HG03460 (cell line): ENCODE measurements around the gene APOL5.
"Not testable (repeated sequence)": the region's sequence is repeated elsewhere in the genome, so short reads cannot be mapped to it uniquely, and the experiment has no call there.

Experiments used
- ATAC-seq: cut with Tn5 transposase; IDR thresholded peaks from one replicate; pipeline ENCODE4 v1.9.1; 2021; ENCODE audit not compliant: unreplicated experiment

APOL5 gene, protein sequence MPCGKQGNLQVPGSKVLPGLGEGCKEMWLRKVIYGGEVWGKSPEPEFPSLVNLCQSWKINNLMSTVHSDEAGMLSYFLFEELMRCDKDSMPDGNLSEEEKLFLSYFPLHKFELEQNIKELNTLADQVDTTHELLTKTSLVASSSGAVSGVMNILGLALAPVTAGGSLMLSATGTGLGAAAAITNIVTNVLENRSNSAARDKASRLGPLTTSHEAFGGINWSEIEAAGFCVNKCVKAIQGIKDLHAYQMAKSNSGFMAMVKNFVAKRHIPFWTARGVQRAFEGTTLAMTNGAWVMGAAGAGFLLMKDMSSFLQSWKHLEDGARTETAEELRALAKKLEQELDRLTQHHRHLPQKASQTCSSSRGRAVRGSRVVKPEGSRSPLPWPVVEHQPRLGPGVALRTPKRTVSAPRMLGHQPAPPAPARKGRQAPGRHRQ

DNA sequence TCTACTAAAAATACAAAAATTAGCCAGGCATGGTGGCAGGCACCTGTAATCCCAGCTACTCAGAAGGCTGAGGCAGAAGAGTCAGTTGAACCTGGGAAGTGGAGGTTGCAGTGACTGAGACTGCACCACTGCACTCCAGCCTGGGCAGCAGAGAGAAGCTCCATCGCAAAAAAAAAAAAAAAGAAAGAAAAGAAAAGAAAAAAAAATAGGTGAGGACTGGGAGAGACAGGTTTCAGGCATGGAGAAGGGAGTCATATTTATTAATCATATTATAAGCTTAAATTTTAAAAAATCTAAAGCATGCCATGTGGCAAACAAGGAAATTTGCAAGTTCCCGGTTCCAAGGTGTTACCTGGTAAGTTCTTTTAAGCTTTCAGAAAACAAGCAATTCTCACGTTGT lies at the start of gene APOL5:
APOL5 (plus strand) TSS at position 301 of the 400 bp plus-strand sequence; CDS start at position 301, 0 bp downstream.
- ATAC-seq: no peak

DNA sequence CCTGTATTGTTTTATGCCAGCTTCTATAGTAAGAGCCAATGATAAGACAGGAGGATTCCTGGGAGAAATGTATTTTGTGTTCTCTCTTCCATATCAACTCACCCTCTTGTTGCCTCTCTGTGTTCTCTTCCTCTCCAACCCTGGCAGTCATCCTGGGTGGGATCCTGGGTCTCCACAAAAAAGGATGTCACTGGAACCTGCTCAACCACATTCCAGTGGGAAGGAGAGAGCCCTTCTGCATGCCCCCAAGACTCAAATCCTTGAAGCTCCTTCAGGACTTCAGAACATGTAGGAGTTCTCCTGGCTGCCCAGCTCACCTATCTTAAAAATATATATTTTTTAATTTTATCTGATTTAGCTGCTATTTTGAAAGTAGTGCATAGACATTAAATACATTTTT lies 43.3 kb upstream of the APOL5 start:
- ATAC-seq: no peak

GRCh38 chr22:35676065-35676464 lies 41.6 kb upstream of the APOL5 start:
- ATAC-seq: not testable (repeated sequence)

DNA sequence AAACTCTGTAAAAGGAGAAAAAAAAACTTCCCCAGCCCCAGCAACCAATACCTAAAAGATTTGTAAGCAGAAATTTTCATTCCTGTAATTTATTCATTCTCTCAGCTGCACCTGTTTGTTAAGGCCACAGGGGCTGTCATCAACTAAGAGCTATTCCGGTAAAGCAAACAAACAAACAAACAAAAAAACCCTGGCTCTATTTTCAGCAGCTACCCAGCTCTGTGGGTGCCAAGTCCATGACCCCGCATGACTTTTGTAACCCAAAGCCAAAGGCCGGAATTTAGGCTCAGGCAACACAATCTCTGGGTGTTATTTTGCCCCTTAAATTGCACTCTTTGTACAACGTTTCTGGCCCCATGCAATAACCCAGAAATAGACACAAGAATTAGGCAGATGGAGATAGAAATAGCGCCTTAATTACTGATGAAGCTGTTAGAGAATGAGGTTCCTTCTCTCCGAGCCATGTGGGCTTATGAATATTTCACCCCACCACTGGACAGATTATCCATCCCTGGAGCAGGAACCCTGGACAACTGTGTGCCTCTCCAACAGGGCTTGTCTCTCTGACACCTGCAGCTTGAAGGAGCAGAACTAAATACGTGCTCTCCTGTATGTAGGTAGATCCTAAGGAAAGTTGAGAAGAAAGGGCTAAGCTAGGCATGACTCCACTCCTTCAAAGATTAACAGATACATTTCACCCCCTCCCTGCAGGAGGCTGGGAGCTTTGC lies 40.0 kb upstream of the APOL5 start:
- no peak for ATAC-seq

GRCh38 chr22:35678836-35679235 lies 38.8 kb upstream of the APOL5 start:
- no peak for ATAC-seq

DNA sequence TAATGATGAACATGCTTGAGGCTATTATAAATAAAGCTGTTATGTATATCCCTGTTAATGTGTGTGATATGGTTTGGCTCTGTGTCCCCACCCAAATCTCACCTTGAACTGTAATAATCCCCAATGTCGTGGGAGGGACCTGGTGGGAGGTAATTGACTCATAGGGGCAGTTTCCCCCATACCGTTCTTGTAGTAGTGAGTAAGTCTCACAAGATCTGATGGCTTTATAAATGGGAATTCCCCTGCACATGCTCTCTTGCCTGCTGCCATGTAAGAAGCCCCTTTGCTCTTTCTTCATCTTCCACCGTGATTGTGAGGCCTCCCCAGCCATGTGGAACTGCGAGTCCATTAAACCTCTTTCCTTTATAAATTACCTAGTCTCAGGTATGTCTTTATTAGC lies 38.2 kb upstream of the APOL5 start:
- not testable (repeated sequence) for ATAC-seq

- no peak for ATAC-seq
Observed at GRCh38 chr22:35681454-35682052, 36.1 kb upstream of the APOL5 start.

DNA sequence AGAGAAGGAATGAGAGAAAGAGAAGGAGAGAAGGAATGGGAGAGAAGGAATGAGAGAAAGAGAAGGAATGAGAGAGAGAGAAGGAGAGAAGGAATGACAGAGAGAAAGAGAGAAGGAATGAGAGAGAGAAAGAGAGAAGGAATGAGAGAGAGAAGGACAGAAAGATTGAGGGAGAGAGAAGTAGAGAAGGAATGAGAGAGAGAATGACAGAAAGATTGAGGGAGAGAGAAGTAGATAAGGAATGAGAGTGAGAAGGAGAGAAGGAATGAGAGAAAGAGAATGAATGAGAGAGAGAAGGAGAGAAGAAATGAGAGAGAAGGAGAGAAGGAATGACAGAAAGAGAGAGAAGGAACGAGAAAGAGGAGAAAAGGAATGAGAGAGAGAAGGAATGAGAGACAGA lies 34.1 kb upstream of the APOL5 start:
- no peak for ATAC-seq

- ATAC-seq: no peak
Observed at GRCh38 chr22:35684270-35684700, 33.4 kb upstream of the APOL5 start.

- no peak for ATAC-seq
Observed at GRCh38 chr22:35684732-35685131, 32.9 kb upstream of the APOL5 start.

DNA sequence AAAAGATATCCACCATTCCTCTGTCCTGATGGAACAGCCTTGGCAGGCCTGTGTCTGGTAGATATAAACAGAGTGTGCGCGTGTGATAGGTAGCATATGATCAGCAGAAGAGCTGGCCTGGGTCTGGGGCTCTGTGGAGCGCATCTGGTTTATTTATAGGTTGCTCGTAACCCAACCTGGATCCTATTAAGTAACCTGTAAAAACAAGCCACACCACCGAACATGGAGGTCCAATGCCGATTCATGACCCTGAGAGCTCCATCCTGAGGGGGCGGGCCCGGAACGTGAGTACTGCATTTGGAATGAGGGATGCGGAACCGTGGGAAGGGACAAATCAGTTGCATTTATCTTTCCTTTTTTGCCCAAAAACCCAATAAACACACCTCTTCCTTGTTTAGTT lies 31.9 kb upstream of the APOL5 start:
- ATAC-seq: no peak

GRCh38 chr22:35686298-35686697 lies 31.4 kb upstream of the APOL5 start:
- ATAC-seq: no peak

DNA sequence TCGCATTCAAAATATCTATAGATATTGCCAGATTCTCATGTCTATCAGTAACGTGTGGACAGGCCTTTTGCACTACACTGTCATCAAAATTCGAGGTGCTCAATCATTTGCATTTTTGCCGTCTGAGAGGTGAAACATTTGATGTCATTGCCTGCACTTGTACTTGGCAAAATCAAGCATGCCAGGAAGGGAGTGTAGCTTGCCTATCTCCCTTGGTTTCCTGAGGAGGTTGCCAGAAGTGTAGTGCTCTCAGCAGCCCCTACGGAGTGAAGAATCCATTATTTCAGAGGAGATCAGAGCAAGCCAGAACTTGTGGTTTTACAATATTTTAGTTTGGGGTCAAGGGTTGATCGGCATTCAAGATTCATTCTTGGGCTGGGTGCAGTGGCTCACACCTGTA lies 30.2 kb upstream of the APOL5 start:
- no peak for ATAC-seq

DNA sequence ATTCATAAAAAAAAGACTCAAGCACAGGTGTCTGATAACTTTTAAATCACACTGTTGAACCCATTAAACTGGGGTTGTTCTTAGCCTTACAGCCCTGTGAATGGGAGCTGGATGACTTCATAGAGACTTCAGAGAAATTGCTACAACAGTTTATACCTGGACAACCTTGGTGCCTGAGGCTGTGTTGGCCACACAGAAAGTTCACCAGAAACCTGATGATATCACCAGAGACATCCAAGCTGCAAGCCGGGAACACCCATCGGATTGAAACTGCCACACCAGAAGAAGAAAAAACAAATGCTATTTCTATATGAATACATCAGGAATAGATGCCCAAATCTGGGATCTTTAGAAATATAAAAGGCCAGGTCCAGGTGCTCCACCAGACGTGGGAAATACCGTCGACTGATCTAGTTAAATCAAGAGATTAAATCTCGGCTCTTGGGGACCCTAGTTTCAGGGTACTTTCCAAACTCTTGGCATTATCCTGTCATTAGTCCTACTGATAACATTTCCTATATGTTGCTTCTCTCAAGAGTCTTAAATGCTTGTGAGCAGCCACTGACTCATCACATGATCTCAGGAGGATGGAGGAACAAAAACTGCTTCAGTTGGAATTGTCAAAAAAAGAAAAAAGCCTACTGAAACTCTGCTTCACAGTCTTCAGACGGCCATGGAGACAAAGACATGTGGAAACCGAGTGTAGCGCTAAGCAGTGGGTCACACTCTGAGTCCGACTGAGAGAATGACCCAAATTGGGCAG lies 28.6 kb upstream of the APOL5 start:
- no peak for ATAC-seq

GRCh38 chr22:35690001-35690400 lies 27.7 kb upstream of the APOL5 start:
- ATAC-seq: no peak

- no peak for ATAC-seq
Observed at GRCh38 chr22:35695202-35695601, 22.5 kb upstream of the APOL5 start.

DNA sequence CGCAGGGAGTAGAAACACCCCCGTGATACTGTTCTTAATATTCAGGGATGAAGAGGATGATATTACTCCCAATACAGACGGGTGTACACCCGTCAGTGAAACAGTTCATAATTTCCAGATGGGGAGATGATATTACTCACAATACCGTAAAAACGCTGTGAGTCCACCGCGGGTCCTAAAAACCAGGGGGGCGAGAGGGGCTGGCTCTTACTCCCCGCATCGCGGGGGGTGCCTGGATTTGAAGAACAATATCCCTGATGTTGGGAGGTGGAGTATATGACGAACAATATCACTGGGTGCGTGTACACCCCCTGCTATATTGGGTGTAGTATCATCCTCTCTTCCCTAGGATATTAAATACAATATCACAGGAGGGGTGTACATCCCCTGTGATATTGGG lies 20.5 kb upstream of the APOL5 start:
- no peak for ATAC-seq

DNA sequence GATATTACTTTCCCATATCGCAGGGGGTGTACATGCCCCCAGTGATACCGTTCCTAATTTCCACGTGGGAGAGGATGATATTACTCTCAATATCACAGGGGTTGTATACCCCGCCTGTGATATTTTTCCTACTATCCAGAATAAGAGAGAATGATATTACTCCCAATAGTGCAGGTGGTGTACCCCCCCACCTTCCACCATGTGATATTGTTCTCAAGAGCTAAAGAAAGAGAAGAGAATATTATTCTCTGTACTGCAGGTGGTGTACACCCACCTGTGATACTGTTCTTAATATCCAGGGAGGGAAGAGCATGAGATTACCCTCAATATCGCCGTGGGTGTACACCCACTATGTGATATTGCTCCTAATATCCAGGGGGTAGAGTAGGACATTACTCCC lies 17.8 kb upstream of the APOL5 start:
- ATAC-seq: not testable (repeated sequence)

GRCh38 chr22:35703861-35704584 lies 13.6 kb upstream of the APOL5 start:
- no peak for ATAC-seq

DNA sequence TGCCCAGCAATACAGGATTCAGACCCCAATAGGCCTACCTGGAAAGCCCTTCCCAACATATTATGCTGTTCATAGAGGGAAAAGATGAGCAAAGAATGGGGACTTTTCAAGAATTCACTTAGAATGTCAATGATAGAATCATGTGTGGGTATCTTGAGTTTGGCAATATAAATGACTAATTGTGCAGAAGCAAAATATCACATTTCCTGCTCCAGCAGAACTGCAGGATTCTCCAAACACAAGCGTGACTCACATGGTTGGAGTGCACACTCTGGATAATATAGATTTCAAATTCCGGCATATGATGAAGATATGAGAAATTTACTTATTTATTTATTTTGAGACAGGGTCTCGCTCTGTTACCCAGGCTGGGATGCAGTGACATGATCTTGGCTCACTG lies 12.5 kb upstream of the APOL5 start:
- no peak for ATAC-seq
